ENCODE results near the gene MRPL48.
"Not testable (repeated sequence)": the region's sequence is repeated elsewhere in the genome, so short reads cannot be mapped to it uniquely, and the experiment has no call there.

The MRPL48 gene

GRCh38 chr11:73787643-73788558 is at the start of gene MRPL48:
Gene MRPL48 (plus strand): TSS chr11:73787874. CDS start chr11:73787972, 98 bp downstream.
- DNase-seq (ENCODE audit: low read depth), result peak; percentile 78

GRCh38 chr11:73743045-73743444 is 44.6 kb upstream of the MRPL48 start:
- no peak for DNase-seq (ENCODE audit: low read depth)

GRCh38 chr11:73746701-73747100 is 41.0 kb upstream of the MRPL48 start:
- DNase-seq (ENCODE audit: low read depth), result no peak

GRCh38 chr11:73747762-73748161 is 39.9 kb upstream of the MRPL48 start:
- no peak for DNase-seq (ENCODE audit: low read depth)

GRCh38 chr11:73748300-73748699 is 39.4 kb upstream of the MRPL48 start:
- DNase-seq (ENCODE audit: low read depth), result no peak

GRCh38 chr11:73749118-73749517 is 38.6 kb upstream of the MRPL48 start:
- DNase-seq (ENCODE audit: low read depth), result no peak

GRCh38 chr11:73750228-73750627 is 37.4 kb upstream of the MRPL48 start:
- no peak for DNase-seq (ENCODE audit: low read depth)

GRCh38 chr11:73750862-73751261 is 36.8 kb upstream of the MRPL48 start:
- DNase-seq (ENCODE audit: low read depth), result not testable (repeated sequence)

- no peak for DNase-seq (ENCODE audit: low read depth)
Observed at GRCh38 chr11:73752216-73752867, 35.3 kb upstream of the MRPL48 start.

GRCh38 chr11:73752903-73753302 is 34.8 kb upstream of the MRPL48 start:
- no peak for DNase-seq (ENCODE audit: low read depth)

GRCh38 chr11:73753938-73754337 is 33.7 kb upstream of the MRPL48 start:
- no peak for DNase-seq (ENCODE audit: low read depth)

GRCh38 chr11:73755670-73756069 is 32.0 kb upstream of the MRPL48 start:
- no peak for DNase-seq (ENCODE audit: low read depth)

GRCh38 chr11:73757598-73757997 is 30.1 kb upstream of the MRPL48 start:
- no peak for DNase-seq (ENCODE audit: low read depth)

GRCh38 chr11:73758451-73758850 is 29.2 kb upstream of the MRPL48 start:
- no peak for DNase-seq (ENCODE audit: low read depth)

GRCh38 chr11:73759610-73760134 is 28.0 kb upstream of the MRPL48 start:
- DNase-seq (ENCODE audit: low read depth), result no peak

- peak; percentile 1 for DNase-seq (ENCODE audit: low read depth)
Observed at GRCh38 chr11:73760135-73760678, 27.5 kb upstream of the MRPL48 start.

- DNase-seq (ENCODE audit: low read depth), result peak; percentile 99
Observed at GRCh38 chr11:73760679-73761402, 26.8 kb upstream of the MRPL48 start, which contains the start of gene RAB6A. Gene RAB6A (minus strand): TSS chr11:73761074. CDS start chr11:73760635, 439 bp downstream.

- no peak for DNase-seq (ENCODE audit: low read depth)
Observed at GRCh38 chr11:73761403-73761945, 26.2 kb upstream of the MRPL48 start.

GRCh38 chr11:73762732-73763131 is 24.9 kb upstream of the MRPL48 start:
- no peak for DNase-seq (ENCODE audit: low read depth)

- DNase-seq (ENCODE audit: low read depth), result no peak
Observed at GRCh38 chr11:73766763-73767162, 20.9 kb upstream of the MRPL48 start.

- not testable (repeated sequence) for DNase-seq (ENCODE audit: low read depth)
Observed at GRCh38 chr11:73770811-73771210, 16.9 kb upstream of the MRPL48 start.
